ENCODE results near the gene MFAP4.

The MFAP4 gene

GRCh38 chr17:19409509-19409908, 22.5 kb upstream of the MFAP4 start:
- no peak for DNase-seq

DNA sequence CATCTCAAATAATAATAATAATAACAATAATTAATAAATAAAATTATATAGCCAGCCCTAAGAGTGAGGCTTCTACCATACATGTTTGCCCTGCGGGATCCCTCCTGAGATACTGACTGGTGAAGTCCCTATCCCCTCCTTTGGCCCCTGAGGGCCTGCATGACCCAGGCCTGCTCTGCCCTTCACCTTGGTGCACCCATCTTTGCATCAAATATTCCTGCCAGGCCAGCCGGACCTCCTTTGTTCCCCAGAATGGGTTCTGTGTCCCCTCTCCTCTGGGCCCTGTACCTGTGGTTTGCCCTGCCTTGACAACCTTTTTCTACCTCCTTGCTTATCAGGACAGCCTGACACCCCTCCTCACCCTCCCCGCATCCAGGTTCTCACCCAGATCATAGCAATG, 22.1 kb upstream of the MFAP4 start:
- DNase-seq = no peak

DNA sequence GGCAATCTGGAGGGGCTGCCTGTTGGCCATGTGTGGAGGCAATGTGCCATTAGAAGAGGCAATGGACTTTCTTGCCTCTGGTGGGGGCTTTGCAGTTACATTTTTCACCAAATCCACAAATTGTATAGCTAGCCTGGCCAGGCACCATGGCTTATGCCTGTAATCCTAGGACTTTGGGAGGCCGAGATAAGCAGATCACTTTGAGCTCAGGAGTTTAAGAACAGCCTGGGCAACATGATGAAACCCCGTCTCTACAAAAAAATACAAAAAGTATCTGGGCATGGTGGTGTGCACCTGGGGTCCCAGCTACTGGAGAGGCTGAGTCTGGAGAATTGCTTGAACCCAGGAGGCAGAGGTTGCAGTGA, 21.3 kb upstream of the MFAP4 start:
- no peak for DNase-seq

DNA sequence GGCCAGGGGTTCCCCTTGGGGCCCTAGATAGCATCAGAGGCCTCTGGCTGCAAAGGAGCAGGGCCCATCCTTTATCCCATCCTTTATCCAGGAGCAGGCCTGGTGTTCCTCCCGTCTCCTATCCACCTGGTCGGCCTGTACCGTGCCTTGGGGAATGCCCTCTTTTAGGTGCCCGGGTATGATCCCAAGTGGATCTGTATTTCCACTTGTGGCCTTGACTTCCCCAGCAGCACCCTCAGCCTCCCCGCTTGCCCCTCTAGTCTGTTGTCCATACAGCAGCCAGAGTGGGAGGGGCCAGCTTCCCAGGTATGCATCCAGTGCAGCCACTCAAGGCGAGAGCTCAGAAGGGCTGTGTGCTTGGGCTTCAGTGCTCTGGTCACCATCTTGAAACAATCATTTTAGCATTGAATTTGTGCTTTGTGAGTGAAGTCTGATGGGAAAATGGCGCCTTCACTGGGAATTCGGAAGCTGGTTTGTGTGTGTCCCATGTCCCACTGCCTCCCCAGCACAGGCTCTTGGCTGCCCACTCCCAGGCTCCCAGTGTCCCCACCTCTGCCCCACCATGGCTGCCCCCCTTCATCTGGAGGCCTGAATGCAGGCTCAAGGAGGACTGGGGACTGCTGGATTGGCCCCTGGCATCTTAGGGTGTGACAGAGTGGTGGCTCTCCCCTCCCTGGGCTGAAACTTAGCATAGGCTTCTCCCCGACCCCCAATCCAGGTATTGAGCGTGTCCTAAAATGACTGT, 20.8 kb upstream of the MFAP4 start:
- DNase-seq = no peak

DNA sequence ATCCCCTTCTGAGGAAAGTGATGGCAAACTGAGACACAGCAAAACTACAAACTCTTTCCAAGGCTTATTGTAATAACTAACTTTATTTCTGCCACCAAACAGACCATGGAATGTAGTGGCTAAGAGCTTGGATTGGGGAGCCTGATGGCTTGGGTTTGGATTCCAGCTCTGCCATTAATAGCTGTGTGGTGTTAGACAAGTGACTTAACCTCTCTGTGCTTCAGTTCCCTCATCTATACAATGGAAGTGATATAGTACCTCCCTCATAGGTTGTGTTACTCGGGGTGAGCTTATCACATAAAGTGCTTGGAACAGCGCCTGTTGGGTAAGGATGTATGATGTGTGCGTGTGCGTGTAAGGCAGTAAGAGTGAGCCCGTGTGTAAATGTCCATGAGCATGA, 18.1 kb upstream of the MFAP4 start:
- DNase-seq = no peak

GRCh38 chr17:19404264-19404663, 17.3 kb upstream of the MFAP4 start:
- no peak for DNase-seq

GRCh38 chr17:19403021-19403420, 16.0 kb upstream of the MFAP4 start:
- DNase-seq = no peak

DNA sequence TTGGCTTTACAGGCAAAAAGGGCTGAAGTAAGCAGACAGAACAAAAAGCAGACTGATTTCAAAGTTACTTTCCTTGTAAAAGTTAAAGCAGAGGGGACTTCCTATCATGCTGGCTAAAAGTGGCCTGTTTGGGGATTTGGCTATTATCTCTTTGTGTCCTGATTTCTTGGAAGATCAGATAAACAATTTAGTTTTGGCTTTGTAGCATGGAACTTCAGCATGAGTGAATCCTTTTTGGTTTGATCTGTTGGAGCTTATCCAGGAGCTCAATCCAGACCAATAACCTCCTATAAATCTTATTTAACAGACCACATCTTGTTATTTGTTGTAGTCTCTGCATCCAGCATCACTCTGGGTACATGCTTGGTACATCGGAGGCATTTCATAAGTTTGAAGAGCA, 15.2 kb upstream of the MFAP4 start:
- DNase-seq = no peak

- no peak for DNase-seq
These were observed 14.5 kb upstream of the MFAP4 start for GRCh38 chr17:19401321-19402010.

DNA sequence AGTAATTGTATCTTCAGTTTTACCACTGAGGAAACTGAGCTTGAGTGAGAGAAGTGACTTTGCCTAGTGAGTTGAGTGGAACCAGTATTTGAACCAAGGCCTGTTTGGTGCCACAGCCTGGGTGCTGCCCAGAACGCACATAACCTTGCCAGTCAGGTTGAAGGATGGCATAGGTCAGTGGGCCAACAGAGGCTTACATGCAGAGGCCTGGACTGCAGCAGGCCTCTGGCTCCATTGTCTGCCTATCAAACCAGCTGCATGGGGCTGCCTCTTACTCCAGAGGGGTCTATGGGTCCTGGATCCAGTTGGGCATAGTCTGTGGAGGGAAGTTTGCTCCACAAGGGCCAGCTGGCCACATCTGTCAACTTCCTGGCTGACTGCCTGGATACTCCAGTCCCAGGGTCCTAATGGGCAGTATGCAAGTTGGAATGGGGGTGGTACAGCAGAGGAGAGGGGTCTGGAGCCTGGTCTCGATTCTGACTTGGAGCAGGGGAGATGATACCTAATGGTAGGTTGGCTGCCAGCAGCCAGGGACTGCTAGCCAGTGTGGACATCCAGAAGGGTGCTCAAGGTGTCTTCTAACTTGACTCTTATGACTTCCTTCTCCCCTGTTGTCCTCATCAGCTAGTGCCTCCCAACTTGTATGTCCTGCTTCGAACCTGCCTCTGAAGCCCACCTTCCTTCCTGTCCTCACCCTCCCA, 12.9 kb upstream of the MFAP4 start:
- DNase-seq = no peak

- DNase-seq = no peak
These were observed 11.6 kb upstream of the MFAP4 start for GRCh38 chr17:19398301-19399181.

DNA sequence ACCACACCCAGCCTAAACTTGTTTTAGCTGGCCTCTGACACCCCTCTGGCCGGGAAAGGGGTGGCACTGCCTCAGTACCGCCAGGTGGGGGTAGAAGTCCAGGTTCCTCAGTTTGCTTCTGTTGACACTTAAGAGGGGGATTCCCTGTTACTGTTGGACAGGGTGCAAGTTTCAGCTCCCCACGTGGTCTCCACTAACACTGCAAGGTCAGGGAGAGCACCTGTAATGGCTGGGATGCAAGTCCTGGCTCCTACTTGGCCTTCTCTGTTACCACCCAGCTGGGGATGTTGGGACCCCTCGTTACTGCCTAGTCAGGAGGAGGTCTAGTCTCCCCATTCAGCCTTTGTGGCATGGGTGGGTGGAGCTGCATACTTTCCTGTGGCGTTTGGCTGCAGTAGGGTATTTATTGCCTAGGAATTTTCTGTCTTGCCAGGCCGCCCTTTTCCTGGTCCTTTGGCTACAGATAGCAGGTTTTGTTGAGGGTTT, 10.6 kb upstream of the MFAP4 start:
- DNase-seq = no peak

- no peak for DNase-seq
These were observed 5.3 kb upstream of the MFAP4 start for GRCh38 chr17:19392303-19392702.

- DNase-seq = no peak
These were observed 4.4 kb upstream of the MFAP4 start for GRCh38 chr17:19391432-19391831.

- DNase-seq = no peak
These were observed 4.0 kb upstream of the MFAP4 start for GRCh38 chr17:19390951-19391350.

DNA sequence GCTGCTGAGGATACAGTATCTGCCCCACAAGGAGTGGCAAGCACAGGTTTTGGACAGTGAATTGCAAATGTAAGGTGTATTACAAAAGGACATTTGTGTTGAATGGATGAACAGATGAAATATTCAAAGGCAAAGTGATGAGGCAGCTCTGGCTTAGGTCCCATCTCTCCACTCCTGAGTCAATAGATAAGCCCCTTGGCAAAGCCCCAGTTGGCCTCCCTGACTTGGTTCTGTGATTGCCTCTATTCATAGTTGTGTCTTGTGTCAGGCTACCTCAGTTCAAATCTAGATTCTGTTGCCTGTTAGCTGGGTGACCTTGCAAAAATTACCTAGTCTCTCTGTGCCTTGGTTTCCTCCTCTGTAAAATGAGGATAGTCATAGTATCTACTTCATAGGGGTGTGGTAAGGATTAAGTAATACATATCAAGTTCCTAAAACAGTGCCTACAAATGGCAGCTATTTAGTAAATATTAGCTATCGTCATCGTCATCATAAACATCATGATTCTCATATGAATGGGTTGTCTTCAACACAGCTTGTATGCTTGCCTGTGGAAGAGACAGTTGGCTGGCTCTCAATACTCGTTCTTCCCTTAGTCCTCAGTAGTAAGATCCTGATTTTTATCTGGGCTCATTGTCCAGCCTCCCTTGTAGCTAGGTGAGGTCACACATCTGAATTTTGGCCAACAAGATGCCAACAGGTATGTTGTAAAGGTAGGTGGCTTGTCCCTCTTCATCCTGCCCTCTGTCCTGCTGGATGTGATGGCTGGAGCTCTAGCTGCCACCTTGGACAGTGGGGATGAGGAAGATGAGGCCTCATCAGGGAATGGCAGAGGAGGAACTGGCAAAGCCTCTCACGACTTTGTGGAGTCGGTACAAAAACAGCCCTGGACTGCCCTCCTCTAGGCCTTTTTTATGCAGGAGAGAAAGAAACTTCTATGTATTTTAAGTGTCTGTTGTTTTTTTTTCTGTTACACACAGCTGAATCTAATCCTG, 2.1 kb upstream of the MFAP4 start:
- DNase-seq = no peak

DNA sequence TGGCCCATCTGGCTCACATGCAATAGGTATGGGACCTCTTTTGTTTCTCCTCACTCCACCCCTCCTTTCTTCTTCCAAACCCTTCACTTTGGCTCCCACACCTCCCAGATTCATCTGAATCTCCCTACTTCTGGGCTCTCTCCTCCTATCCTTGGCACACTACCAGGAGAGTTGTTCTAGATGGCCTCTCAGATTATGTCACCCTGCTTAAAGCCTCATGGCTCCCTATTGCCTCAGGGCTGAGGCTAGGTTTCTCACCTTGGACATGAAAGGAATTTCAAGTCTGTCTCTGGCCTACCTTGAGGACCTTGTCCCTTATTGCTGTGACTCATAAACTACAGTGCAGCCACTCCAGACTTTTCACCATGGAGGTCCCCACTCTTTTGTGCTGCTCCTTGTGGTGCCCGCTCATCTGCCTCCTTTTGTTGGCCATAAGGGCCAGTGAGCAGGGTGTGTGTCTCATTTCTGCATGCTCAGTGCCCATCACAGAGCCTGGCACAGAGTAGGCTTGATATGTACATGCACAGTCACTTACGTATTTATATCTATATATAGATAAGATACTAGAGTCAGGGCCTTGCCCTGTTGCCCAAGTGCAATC, 1.0 kb upstream of the MFAP4 start:
- DNase-seq = no peak

- no peak for DNase-seq
These were observed 700 bp downstream of the MFAP4 start for GRCh38 chr17:19386051-19386929.

GRCh38 chr17:19385521-19385983, 1.4 kb downstream of the MFAP4 start:
- DNase-seq = no peak
